Measurements from ENCODE around the gene MTNR1A.

GRCh38 chr4:186536285-186536684 lies 19.1 kb downstream of the MTNR1A start:
- TF ChIP-seq, protein P1, sequence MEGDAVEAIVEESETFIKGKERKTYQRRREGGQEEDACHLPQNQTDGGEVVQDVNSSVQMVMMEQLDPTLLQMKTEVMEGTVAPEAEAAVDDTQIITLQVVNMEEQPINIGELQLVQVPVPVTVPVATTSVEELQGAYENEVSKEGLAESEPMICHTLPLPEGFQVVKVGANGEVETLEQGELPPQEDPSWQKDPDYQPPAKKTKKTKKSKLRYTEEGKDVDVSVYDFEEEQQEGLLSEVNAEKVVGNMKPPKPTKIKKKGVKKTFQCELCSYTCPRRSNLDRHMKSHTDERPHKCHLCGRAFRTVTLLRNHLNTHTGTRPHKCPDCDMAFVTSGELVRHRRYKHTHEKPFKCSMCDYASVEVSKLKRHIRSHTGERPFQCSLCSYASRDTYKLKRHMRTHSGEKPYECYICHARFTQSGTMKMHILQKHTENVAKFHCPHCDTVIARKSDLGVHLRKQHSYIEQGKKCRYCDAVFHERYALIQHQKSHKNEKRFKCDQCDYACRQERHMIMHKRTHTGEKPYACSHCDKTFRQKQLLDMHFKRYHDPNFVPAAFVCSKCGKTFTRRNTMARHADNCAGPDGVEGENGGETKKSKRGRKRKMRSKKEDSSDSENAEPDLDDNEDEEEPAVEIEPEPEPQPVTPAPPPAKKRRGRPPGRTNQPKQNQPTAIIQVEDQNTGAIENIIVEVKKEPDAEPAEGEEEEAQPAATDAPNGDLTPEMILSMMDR (IDR thresholded peaks at IDR 0.05; ENCODE audit: borderline replicate concordance, extremely low read depth, low read length, poor library complexity, severe bottlenecking), result no peak
- TF ChIP-seq EZH2 (IDR thresholded peaks at IDR 0.05; ENCODE audit: borderline replicate concordance, low read depth, low read length, severe bottlenecking), result no peak
